ENCODE data around the gene BAK1.
"Not testable (repeated sequence)": the region's sequence is repeated elsewhere in the genome, so short reads cannot be mapped to it uniquely, and the experiment has no call there.

BAK1 gene

DNA sequence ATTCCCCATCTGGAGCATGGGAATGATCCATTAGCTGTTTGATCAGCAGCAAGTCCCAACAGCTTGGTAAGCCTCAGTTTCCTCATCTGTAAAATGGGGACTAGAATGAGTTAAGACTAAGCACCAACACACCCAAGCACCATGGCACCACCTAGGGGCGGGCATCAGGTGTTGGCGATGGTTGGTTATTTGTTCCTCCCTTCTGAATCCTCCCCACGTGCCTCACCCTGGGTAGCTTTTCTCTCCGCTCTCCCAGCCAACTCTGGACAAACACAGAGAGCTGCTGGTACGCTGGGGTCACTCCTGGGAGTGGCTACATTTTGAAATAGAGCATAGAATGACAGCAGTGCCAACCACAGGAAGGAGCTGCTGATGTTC lies 27.7 kb upstream of the BAK1 start:
- peak; percentile 44 to 47 for DNase-seq

GRCh38 chr6:33607126-33607783 lies 27.2 kb upstream of the BAK1 start:
- DNase-seq, result no peak

GRCh38 chr6:33606642-33607041 lies 26.6 kb upstream of the BAK1 start:
- DNase-seq, result no peak

DNA sequence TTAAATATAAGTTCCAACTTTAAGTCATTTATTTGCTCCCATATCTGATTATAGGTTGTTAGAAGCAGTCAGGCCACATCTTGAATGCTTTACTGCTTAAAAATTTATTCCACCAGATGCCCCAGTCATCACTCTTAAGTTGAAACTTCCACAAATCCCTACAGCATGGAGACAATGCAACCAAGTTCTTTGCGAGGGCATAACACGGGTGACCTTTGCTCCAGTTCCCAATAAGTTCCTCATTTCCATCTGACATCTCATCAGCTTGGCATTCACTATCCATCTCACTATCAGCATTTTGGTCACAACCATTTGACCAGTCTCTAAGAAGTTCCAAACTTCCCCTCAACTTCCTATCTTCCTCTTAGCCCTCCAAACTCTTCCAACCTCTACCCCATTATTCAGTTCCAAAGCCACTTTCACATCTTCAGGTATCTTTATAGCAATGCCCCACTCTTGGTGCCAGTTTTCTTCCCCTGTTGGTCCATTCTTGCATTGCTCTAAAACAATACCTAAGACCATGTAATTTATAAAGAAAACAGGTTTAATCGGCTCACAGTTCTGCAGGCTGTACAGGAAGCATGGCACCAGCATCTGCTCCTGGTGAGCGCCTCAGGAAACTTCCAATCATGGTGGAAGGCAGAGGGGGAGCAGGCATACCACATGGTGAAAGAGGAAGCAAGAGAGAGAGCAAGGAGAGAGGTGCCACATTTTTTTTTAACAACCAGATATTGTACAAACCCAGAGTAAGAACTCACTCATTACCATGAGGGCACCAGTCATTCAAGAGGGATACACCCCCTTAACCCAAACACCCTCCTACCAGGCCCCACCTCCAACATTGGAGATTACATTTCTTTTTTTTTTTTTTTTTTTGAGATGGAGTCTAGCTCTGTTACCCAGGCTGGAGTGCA lies 25.1 kb upstream of the BAK1 start:
- no peak for DNase-seq

DNA sequence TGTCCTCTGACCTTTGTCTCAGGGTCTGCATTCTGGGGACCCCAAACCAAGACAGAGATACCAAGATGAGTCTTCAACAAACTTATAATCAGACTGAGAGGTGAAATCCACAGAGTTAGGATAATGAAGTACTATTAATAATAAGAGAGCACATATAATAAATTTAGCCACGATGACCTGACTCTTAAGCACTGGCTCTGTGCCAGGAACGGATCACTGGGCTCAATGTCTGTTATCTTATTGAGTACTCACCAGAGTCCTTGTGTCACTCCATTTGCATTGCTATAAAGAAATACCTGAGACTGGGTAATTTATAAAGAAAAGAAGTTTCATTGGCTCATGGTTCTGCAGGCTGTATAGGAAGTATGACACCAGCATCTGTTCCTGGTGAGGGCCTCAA lies 22.1 kb upstream of the BAK1 start:
- no peak for DNase-seq

GRCh38 chr6:33600761-33601160 lies 20.7 kb upstream of the BAK1 start:
- no peak for DNase-seq

- no peak for DNase-seq
These were observed 19.4 kb upstream of the BAK1 start for GRCh38 chr6:33599413-33599938.

DNA sequence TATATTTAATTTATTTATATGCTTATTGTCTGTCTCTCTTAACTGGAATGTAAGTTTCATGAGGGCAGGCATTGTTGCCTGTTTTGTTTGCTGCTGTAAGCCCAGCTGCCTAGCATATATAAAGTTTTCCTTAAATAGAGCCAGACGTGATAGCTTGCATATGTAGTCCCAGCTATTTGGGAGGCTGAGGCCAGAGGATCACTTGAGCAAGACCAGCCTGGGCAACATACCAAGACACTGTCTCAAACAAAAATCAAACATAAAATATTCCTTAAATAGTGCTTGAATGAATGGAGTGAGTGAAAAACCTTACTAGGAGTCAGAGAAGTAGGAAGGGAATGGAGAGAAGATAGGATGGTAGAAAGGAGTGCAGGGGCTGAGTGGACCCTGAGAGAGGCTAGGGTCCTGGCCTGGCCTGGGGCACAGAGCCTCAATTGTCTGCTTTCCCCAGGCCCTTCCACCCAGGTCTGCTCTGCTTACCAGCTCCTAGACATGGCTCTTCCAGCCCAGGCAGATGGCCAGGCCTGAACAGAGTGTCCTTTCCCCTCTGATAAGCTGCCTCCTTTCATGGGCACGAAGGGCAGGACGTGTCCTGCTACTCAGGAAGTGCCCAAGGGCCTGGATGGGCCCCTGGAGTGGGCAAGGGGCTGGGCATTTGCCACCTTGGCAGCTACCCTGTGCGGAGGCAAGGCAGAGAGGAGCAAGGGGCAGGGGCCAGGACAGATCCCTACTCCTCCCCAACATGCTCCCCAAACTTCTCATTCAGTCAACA lies 17.7 kb upstream of the BAK1 start:
- no peak for DNase-seq

DNA sequence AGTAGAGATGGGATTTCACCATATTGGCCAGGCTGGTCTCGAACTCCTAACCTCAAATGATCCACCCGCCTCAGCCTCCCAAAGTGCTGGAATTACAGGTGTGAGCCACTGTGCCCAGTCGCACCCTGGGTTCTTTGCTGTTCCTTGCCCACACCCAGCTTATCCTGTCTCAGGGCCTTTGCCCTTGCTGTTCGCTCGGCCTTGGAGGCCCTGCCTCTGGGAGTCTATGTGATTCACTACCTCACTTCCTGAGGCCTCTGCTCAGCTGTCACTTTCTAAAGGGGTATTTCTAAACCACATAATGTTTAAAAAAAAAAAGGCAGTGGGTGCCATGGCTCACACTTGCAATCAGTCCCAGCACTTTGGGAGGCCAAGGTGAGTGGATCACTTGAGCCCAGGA lies 16.8 kb upstream of the BAK1 start:
- DNase-seq, result not testable (repeated sequence)

DNA sequence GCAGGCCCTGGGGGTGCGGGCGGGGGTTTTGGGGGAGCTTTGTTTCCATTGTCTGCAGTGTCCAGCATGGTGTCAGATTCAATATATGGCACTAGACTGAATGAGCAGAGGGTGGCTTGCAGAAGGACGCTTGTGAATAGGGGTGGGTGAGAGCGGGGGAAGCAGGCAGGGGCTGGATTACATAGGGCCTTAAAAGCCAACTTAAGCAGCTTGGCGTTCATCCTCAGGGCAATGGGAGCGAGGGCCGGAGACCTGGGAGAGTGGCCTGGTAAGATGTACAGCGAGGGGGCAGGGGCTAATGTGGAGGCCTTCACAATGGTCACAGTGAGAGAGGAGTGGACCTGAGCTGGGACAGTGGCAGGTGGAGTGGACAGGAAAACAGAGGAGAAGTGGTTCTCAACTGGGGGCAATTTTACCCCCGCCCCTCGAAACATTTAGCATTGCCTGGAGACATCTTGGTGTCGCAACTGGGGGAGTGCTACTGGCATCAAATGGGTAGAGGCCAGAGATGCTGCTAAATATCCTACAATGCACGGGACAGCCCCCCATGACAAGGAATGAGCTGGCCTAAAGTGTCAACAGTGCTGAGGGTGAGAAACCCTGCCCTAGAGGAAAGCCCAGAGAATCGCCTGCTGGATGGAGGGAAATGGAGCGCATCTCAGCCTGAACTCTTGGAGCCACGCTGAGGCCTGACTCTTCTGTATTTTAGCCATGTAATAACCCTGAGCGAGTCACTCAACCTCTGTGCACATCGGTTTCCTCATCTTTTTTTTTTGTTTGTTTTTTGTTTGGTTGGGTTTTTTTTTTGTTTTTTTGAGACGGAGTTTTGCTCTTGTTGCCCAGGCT lies 15.1 kb upstream of the BAK1 start:
- no peak for DNase-seq

- DNase-seq, result no peak
These were observed 13.3 kb upstream of the BAK1 start for GRCh38 chr6:33593414-33593727.

GRCh38 chr6:33592595-33593413 lies 12.7 kb upstream of the BAK1 start:
- DNase-seq, result peak; percentile 43 to 84

DNA sequence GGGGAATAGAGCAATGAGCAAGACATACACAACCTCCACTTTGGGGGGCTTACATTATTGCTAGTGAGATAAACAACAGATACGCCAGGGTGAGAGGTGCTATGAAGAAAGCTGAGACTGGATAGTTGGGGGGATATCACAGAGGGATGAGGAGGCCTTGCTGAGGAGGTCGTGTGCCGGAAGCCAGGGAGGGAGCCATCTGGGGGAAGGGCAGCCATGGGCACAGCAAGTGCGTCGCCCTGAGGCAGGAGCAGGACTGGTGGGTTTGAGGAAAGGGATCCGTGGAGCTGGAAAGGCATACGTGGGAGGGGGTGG lies 12.2 kb upstream of the BAK1 start:
- DNase-seq, result no peak

DNA sequence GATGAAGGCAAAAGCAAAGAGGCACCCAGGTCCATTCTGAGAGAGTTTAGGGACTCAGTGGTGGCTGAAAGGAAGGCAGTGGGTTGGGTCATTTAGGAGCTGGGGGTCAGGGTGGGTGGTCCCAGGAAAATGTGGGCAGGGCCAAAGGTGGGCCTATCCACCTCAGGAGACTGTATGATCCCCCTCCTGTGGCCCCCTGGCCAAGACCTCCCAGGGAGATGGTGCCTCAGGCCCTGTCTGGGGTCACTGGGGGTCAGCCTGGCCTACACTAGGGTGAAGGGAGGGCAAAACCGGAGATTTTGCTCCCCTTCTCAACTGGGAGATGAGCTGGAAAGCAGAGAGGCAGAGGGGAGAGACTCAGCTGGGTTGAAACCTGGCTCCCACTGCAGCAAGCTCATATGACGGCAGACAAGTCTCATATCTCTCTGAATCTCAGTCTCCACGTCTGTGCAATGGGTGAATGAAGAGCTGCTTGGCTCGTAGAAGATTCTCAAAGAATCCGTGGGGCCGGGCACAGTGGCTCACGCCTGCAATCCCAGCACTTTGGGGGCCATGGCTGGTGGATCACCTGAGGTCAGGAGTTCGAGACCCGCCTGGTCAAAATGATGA lies 11.5 kb upstream of the BAK1 start:
- DNase-seq, result no peak

DNA sequence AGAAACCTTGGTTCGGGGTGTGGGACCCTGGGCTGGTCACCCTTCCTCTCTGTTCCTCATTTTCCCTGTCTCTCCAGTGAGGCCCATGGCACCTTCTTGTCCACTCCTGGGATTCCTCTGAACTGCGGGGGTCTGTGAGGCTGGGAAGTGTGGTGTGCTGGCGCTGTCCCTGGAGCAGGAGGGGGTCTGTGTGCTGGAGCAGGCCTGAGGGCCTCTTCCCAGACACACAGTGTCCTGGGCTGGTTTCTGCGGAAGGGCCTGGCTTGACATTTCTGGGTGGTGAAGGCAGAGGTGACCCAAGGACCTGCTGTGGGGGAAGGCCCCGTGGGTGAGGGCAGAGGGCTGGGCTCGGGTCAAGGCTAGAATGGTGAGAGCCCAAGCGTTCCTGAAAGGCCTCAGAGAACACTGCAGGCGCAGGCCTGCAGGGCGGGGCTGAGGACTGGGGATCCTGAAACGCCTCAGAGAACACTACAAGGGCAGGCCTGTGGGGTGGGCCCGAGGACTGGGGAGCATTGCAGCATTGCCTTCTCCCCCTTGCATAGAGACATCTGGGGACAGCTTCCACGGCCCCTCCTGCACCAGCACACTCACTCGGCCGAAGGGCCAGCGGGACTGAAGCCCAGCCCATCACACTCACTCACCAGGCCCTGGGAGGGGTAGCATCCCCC lies 10.6 kb upstream of the BAK1 start:
- no peak for DNase-seq

- DNase-seq, result peak; percentile 48 to 55
These were observed 9.9 kb upstream of the BAK1 start for GRCh38 chr6:33589731-33590530.

- no peak for DNase-seq
These were observed 9.3 kb upstream of the BAK1 start for GRCh38 chr6:33589392-33589730.

GRCh38 chr6:33588894-33589293 lies 8.8 kb upstream of the BAK1 start:
- no peak for DNase-seq

DNA sequence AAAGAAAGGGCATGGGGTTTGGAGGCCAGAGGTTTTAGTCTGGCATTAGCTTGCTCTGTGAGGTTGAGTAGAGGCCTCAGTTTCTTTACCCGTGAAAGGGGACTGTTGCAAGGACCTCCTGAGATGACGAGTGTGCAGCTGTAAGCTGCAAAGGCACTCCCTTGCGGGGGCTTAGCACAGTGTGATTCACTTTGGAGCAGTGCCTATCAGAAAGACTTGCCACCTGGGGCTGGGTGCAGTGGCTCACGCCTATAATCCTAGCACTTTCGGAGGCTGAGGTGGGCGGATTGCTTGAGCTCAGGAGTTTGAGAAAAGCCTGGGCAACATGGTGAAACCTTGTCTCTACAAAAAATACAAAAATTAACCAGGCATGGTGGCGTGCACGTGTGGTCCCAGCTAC lies 7.5 kb upstream of the BAK1 start:
- DNase-seq, result no peak

- DNase-seq, result no peak
These were observed 6.1 kb upstream of the BAK1 start for GRCh38 chr6:33586108-33586640.

All from CD4-positive, alpha-beta T cell treated with Interleukin-4 for 1 hour (primary cell).